Spleen (tissue), 11 donors: Measurements from ENCODE around the gene SPI1. TPM values are rescaled to one million over a fixed set of nuclear protein-coding genes. Genes with fewer than 3 reads are reported as not detected.

ENCODE experiments used
- DNase-seq: peaks from one replicate; pipeline ENCODE4 v3.0.0-alpha.2; 2020
- H3K27ac ChIP-seq, 8 donors: fragments of 200-600 bp; sonication (generic) in 7 of 8; 1 replicate in 4 of 8; 2 replicates in 4 of 8; pipeline versions ENCODE4 v1.5.0 to v1.8.0; 2016 to 2021; ENCODE audit warnings: inconsistent platforms in 4 of 8, mild to moderate bottlenecking in 4 of 8, moderate library complexity in 1 of 8
- H3K27me3 ChIP-seq, 7 donors: fragments of 200-600 bp; sonication (generic) in 6 of 7; replicated peaks in 1 of 7; 1 replicate in 4 of 7; 2 replicates in 3 of 7; pipeline versions ENCODE4 v1.5.0 to v1.8.0; 2016 to 2021; ENCODE audit warnings: inconsistent platforms in 3 of 7, mild to moderate bottlenecking in 1 of 7
- H3K36me3 ChIP-seq, 6 donors: fragments of 200-600 bp; sonication (generic) in 5 of 6; 1 replicate in 4 of 6; 2 replicates in 2 of 6; pipeline versions ENCODE4 v1.5.0 to v1.8.0; 2016 to 2021; ENCODE audit warnings: inconsistent platforms in 2 of 6
- H3K4me1 ChIP-seq, 6 donors: fragments of 200-600 bp; sonication (generic) in 5 of 6; 1 replicate in 3 of 6; 2 replicates in 3 of 6; pipeline versions ENCODE4 v1.5.0 to v1.8.0; 2016 to 2021; ENCODE audit warnings: inconsistent platforms in 3 of 6
- H3K4me3 ChIP-seq, 8 donors: fragments of 200-600 bp; sonication (generic) in 7 of 8; 1 replicate in 4 of 8; 2 replicates in 4 of 8; pipeline versions ENCODE4 v1.5.0 to v1.8.0; 2016 to 2021; ENCODE audit warnings: inconsistent platforms in 4 of 8, mild to moderate bottlenecking in 4 of 8, moderate library complexity in 2 of 8
- H3K9me3 ChIP-seq, 8 donors: fragments of 200-600 bp; sonication (generic) in 7 of 8; 1 replicate in 4 of 8; 2 replicates in 4 of 8; pipeline versions ENCODE4 v1.5.0 to v1.8.0; 2016 to 2021; ENCODE audit warnings: inconsistent platforms in 4 of 8
- POLR2A ChIP-seq, 3 donors: fragments of 450-650 bp; IDR thresholded peaks; one replicate each; pipeline ENCODE4 v1.5.1; 2017; ENCODE audit warnings: antibody characterized with exemption in 3 of 3, mild to moderate bottlenecking in 1 of 3
- POLR2AphosphoS5 ChIP-seq, 3 donors: sonication (generic); formaldehyde crosslinking; IDR thresholded peaks; one replicate each; pipeline ENCODE4 v1.5.1; 2017; ENCODE audit warnings: antibody characterized with exemption in 3 of 3
- WGBS, 5 donors: extraction: QIAGEN DNeasy Blood & Tissue Kit in 3 of 5; methylation state at CpG; one replicate each; pipeline versions ENCODE4 v1.1.5 to v1.1.7; 2013 to 2018; 5-methylcytosine and 5-hydroxymethylcytosine counted together
- intact Hi-C: fragments of 100-400 bp; cut with DNase I; formaldehyde crosslinking; loops from one replicate; pipeline ENCODE4 v1.15.0; 2023; ENCODE audit warnings: low total_unique reads
- polyA plus RNA-seq, 3 donors: library from polyadenylated mRNA; stranded (reverse); fragments of 200-250 nt; gene quantifications; one replicate each; pipeline ENCODE4 v1.2.1, GENCODE V29; 2013
- total RNA-seq, 7 donors: library from RNA; depleted of rRNA in 3 of 7; stranded (reverse); fragments of >200 nt in 3 of 7; fragmentation: NEBNext Ultra II Directional in 4 of 7; extraction: Animal tissue kit (Norgen Biotek cat#: 25700) in 4 of 7; gene quantifications; one replicate each; pipeline versions ENCODE4 v1.1.0 to v1.2.1, GENCODE V29; 2016 to 2021
- TF ChIP-seq, protein P1 (sequence below), 11 experiments: fragments of 200-600 bp in 7 of 11; fragments of 450-650 bp in 4 of 11; sonication (generic) in 4 of 11; IDR thresholded peaks in 8 of 11; conservative IDR thresholded peaks in 3 of 11; 1 replicate in 7 of 11; 2 replicates in 4 of 11; pipeline versions ENCODE4 v1.4.0 to v1.8.0; 2016 to 2021; ENCODE audit warnings: antibody characterized with exemption in 11 of 11, inconsistent platforms in 4 of 11, mild to moderate bottlenecking in 1 of 11
- donor health status: healthy with polysubstance abuse.
- donor health status: DM: no; HTN: no; CAD: no; lungs with moderate emphysema.
- donor health status: DM: no; HTN: no; CAD: no.
- donor health status: Bipolar disorder and iron deficiency.
- donor health status: healthy.
- donor health status: DM: no; HTN: no; CAD: no.
- donor health status: DM: yes; HTN: yes; CAD: no.

SPI1 gene
- total and polyA plus RNA-seq, 10 donors, result 84.2 to 366 (median 168) TPM

DNA sequence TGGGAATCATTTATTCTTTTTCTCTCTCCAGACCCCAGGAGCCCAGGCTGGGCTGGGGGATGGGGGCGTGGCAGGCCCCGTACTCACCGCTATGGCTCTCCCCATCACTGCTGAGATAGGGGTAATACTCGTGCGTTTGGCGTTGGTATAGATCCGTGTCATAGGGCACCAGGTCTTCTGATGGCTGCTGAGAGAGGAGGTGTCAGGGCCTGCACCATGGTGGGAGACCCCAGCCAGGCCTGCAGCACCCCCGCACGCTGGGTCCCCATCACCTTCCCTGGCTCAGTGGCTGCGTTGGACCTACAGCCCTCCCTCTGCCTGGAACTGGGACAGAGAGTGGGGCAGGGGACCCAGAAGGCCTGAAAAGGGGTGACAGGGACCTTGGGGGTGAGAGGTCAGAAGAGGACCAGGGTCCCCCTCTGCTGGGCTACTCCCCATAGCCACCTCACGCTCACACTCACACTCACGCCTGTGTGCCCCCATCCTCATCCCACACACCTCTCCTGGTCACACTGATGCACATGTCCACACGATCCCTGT, 2.7 kb downstream of the SPI1 start:
- Histone ChIP-seq H3K4me3 (peak overlapping the region in 7 of 8 donors; percentile 31 to 77 (median 52)), H3K36me3 (peaks cover 0 to 57% (median 17%) of the 10 kb centered on the region in 6 donors), H3K27me3 (no peaks in the 10 kb centered on the region), H3K4me1 (peaks cover 4 to 78% (median 32%) of the 10 kb centered on the region in 6 donors), H3K9me3 (no peaks in the 10 kb centered on the region), H3K27ac (peak overlapping the region in 7 of 8 donors; percentile 85 to 98 (median 97))
- TF ChIP-seq, protein P1, sequence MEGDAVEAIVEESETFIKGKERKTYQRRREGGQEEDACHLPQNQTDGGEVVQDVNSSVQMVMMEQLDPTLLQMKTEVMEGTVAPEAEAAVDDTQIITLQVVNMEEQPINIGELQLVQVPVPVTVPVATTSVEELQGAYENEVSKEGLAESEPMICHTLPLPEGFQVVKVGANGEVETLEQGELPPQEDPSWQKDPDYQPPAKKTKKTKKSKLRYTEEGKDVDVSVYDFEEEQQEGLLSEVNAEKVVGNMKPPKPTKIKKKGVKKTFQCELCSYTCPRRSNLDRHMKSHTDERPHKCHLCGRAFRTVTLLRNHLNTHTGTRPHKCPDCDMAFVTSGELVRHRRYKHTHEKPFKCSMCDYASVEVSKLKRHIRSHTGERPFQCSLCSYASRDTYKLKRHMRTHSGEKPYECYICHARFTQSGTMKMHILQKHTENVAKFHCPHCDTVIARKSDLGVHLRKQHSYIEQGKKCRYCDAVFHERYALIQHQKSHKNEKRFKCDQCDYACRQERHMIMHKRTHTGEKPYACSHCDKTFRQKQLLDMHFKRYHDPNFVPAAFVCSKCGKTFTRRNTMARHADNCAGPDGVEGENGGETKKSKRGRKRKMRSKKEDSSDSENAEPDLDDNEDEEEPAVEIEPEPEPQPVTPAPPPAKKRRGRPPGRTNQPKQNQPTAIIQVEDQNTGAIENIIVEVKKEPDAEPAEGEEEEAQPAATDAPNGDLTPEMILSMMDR (IDR thresholded peaks at IDR 0.05 in 8 of 11, conservative IDR thresholded peaks at IDR 0.05 in 3 of 11), result no peak
- TF ChIP-seq POLR2A (IDR thresholded peaks at IDR 0.05) (no peak), POLR2AphosphoS5 (IDR thresholded peaks at IDR 0.05) (peak in 1 of 3 donors; percentile 58)
- DNase-seq, result peak; percentile 78
- intact Hi-C loops, result no loop called here
- WGBS, 5 donors, result 81 to 94% (median 86%) methylated on average over 13 of the region's 13 CpGs

DNA sequence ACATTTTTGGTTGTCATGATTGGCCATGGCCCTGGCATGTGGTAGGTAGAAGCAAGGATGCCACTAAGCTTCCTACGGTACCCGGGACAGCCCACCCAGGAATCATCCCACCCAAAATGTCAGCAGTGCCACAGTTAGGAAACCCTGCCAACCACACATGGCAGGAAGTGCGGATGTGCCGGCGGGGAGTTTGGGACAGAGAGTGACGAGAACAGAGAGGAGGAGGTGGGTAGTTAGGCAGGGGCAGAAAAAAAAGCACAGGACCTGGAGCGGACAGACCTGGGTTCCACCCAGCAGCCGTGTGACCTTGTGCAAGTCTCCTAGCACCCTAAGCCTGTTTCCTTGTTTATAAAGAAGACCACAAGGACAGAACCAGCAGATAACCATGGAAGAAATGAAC, 3.3 kb downstream of the SPI1 start:
- peak; percentile 75 for DNase-seq
- WGBS, 5 donors, result 30 to 69% (median 49%) methylated on average over 8 of the region's 8 CpGs
- Histone ChIP-seq H3K36me3 (peaks cover 0 to 63% (median 17%) of the 10 kb centered on the region in 6 donors), H3K27me3 (no peaks in the 10 kb centered on the region), H3K4me1 (peaks cover 4 to 84% (median 32%) of the 10 kb centered on the region in 6 donors), H3K9me3 (no peaks in the 10 kb centered on the region), H3K27ac (peak overlapping the region; percentile 19 to 98 (median 94)), H3K4me3 (peak overlapping the region in 7 of 8 donors; percentile 31 to 77 (median 52))
- no peak for TF ChIP-seq POLR2AphosphoS5 (IDR thresholded peaks at IDR 0.05)
- TF ChIP-seq, protein P1 (IDR thresholded peaks at IDR 0.05 in 8 of 11, conservative IDR thresholded peaks at IDR 0.05 in 3 of 11), result peak in 1 of 11 experiments; percentile 5
- intact Hi-C loops, result no loop called here

DNA sequence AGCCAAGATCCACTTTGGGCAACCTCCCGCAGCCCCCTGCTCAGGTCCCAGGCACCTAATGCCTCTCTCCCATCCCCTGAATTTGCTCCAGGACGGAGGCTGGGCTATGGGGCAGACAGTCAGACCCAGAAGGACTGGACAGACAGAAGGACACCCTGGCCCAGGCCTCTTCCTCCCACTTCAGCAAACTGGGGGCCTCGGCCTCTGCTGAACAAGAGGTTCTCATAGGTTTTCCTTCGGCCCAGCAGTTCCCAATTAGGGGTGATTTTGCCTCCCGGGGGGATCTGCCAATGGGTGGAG, 3.7 kb downstream of the SPI1 start:
- H3K4me1 ChIP-seq, result peaks cover 4 to 87% (median 32%) of the 10 kb centered on the region in 6 donors
- no peak for TF ChIP-seq POLR2AphosphoS5 (IDR thresholded peaks at IDR 0.05)
- TF ChIP-seq, protein P1 (IDR thresholded peaks at IDR 0.05 in 8 of 11, conservative IDR thresholded peaks at IDR 0.05 in 3 of 11), result no peak
- TF ChIP-seq POLR2A (IDR thresholded peaks at IDR 0.05), result no peak
- H3K27ac ChIP-seq, result peak overlapping the region; percentile 30 to 98 (median 94)
- WGBS, 5 donors, result 62 to 84% (median 74%) methylated on average over 5 of the region's 5 CpGs
- H3K36me3 ChIP-seq, result peaks cover 0 to 66% (median 17%) of the 10 kb centered on the region in 6 donors
- DNase-seq, result peak; percentile 78
- peak overlapping the region in 6 of 8 donors; percentile 45 to 77 (median 54) for H3K4me3 ChIP-seq
- intact Hi-C loops, result no loop called here
- no peaks in the 10 kb centered on the region for H3K9me3 ChIP-seq
- no peaks in the 10 kb centered on the region for H3K27me3 ChIP-seq

DNA sequence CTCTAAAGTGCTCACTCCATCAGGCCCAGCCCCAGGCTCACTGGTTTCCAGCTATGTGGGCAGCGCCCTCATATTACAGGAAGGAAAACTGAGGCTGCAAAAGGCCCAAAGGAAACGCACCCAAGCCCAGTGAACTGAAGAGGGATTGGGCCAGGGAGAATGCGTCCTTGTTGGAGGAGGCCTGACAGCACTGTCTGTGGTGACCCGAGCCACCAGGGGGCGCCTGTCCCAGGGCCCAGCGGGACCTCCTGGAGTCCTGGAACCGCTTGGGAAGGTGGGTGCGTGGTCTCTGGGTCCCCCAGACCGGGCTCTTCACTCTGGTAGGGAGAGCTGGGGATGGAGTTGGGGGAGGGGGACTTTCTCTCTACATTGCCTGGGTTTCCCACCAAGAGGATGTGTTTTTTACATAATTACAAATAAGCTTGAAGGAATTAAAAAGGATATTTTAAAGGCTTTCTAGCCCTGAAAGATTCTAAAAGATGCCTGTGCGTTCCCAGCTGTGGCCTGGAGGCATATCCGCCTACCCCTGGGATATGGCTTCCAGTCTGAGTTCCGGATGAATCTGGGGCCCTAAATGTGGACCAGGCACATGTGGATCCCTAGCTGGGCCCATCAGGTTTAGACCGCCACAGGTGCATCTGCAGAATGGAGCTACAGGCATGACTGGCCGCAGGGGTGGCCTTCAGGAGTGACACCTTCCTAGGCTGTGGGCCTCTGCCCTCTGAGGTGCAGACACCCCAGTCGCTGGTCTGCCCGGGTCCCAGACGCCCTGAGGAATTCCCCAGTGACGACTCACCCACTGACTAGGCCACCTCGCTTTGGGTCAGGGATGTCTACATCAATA, 4.2 kb downstream of the SPI1 start:
- Histone ChIP-seq H3K9me3 (no peaks in the 10 kb centered on the region), H3K27me3 (no peaks in the 10 kb centered on the region), H3K4me3 (peak overlapping the region in 5 of 8 donors; percentile 45 to 77 (median 56)), H3K36me3 (peaks cover 0 to 72% (median 17%) of the 10 kb centered on the region in 6 donors), H3K4me1 (peaks cover 4 to 90% (median 30%) of the 10 kb centered on the region in 6 donors), H3K27ac (peak overlapping the region; percentile 30 to 98 (median 94))
- DNase-seq, result peak; percentile 96
- intact Hi-C loops, result loop anchor here (2.0 kb wide), 1 partner anchor 39 kb away; no protein-coding TSS in a partner anchor
- TF ChIP-seq, protein P1 (IDR thresholded peaks at IDR 0.05 in 8 of 11, conservative IDR thresholded peaks at IDR 0.05 in 3 of 11), result peak; percentile 88 to 97 (median 93)
- TF ChIP-seq POLR2AphosphoS5 (IDR thresholded peaks at IDR 0.05) (peak; percentile 73 to 83 (median 74)), POLR2A (IDR thresholded peaks at IDR 0.05) (no peak)
- 36 to 47% (median 40%) methylated on average over 15 to 19 of the region's 19 CpGs for WGBS, 5 donors
